Measurements from ENCODE around the gene ADGRD1. TPM values are rescaled to one million over a fixed set of nuclear protein-coding genes. Genes with fewer than 3 reads are reported as not detected.

The ADGRD1 gene
- polyA plus RNA-seq, 3 donors, result 4.7 to 17.9 (median 4.9) TPM

DNA sequence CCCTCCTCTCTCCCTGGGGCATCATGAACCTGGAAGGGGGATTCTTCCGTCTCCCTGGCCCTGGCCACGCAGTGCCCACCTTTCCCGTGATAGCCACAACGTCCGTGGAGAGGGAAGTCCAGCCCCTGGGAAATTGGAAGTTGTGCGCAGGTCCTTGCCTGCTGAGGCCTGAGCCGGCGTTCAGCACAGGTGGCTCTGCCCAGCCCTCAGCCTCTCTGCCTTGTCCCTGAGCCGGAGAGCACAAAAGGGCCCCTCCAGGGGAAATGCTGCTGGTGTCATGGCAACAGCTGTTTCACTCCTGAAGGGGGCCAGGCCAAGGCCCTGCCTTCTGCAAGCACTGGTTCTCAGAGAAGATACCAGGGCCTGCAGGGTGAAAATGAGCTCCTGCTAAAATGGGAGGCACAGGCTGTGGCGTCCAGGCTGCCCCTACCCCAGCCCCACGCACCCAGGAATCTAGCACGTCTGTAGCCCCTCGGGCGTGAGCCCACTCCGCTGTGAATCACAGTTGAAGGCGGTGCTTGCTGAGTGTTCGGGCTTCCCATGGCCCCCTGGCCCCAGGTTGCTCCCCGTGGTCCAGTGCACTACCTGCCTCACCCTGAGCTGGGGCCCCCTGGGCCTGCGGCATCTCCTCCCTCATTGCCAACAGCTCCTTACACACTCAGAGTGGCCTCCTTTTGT is 149.4 kb downstream of the ADGRD1 start:
- H3K27me3 ChIP-seq (ENCODE audit: control insufficient read depth in 2 of 2, insufficient read depth in 2 of 2, low read length in 2 of 2), result peaks cover 0 to 10% of the 10 kb centered on the region in 2 donors
- peak overlapping the region in 1 of 2 donors; percentile 81 for H3K4me3 Mint-ChIP-seq
- WGBS (ENCODE audit: insufficient coverage), result 66% methylated on average over 19 of the region's 19 CpGs

DNA sequence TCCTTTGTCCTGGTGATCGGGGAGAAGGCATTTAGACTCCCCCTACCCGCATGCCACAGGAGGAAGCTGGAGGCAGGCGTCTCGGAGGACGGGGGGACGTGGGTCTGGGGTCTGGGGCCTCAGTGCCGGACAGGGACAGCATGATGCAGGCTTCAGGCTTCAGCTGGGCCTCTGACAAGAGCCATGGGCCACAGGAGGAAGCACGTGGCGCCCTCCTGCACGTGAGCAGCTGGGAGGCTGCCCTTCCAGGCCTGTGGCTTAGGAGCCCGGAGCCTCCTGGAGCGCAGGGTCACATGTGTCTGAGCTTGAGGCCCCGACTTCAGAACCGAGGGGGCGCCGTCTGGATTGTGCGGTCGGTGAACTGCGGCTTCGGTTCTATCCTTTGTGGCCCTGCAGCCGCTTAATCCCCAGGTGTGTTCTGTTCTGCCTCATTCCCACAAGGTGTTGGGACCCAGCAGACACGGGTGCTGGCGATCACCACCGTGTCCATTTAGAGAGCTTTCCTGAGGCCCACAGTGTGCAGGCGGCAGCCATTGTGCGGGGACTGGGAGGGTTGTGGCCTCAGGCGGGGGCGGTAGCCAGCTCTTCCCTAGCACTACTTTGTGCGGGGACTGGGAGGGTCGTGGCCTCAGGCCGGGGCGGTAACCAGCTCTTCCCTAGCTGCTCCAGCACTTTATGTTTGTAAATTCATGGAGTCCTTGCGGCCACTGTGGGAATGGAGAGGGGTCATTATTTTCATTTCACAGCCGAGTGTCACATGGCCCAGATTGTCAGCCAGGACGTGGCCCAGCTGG is 150.2 kb downstream of the ADGRD1 start:
- intact Hi-C loops (cut with micrococcal nuclease), result loop anchor here in 1 of 2 donors (10.0 kb wide), 2 partner anchors 351 to 731 kb away; no protein-coding TSS in a partner anchor
- Histone ChIP-seq H3K9me3 (replicated peaks in 1 of 2; ENCODE audit: control insufficient read depth in 1 of 2, insufficient read depth in 1 of 2, low read length in 2 of 2) (peaks cover 0 to 5% of the 10 kb centered on the region in 2 donors), H3K4me1 (ENCODE audit: control insufficient read depth in 1 of 2, insufficient read depth in 2 of 2, low read length in 2 of 2) (peaks cover 43% of the 10 kb centered on the region in 2 donors), H3K36me3 (replicated peaks in 1 of 2; ENCODE audit: control insufficient read depth in 1 of 2, insufficient read depth in 2 of 2, low read length in 2 of 2) (peaks cover 0 to 3% of the 10 kb centered on the region in 2 donors), H3K4me3 (replicated peaks in 1 of 3; ENCODE audit: low read depth in 2 of 3, low read length in 3 of 3) (no peak overlapping the region), H3K4me2 (replicated peaks; ENCODE audit: extremely low read depth, low read length, poor library complexity, severe bottlenecking) (no peak overlapping the region), H3K9ac (ENCODE audit: insufficient read depth, low read length, poor library complexity, severe bottlenecking) (peak overlapping the region; percentile 27), H3K79me2 (ENCODE audit: insufficient read depth, low read length) (no peaks in the 10 kb centered on the region), H3K27ac (ENCODE audit: low read depth in 1 of 2, low read length in 2 of 2) (no peak overlapping the region), H3K27me3 (ENCODE audit: control insufficient read depth in 2 of 2, insufficient read depth in 2 of 2, low read length in 2 of 2) (peaks cover 0 to 12% of the 10 kb centered on the region in 2 donors), H4K20me1 (ENCODE audit: insufficient read depth, low read length) (peaks cover 9% of the 10 kb centered on the region), H2AFZ (ENCODE audit: insufficient read depth, low read depth, low read length, poor library complexity, severe bottlenecking) (no peak overlapping the region)
- H3K9me3 Mint-ChIP-seq, result peaks cover 0 to 5% (median 3%) of the 10 kb centered on the region in 7 donors
- no peak overlapping the region for H3K4me3 Mint-ChIP-seq
- H3K27ac Mint-ChIP-seq, result no peak overlapping the region
- TF ChIP-seq, protein P1, sequence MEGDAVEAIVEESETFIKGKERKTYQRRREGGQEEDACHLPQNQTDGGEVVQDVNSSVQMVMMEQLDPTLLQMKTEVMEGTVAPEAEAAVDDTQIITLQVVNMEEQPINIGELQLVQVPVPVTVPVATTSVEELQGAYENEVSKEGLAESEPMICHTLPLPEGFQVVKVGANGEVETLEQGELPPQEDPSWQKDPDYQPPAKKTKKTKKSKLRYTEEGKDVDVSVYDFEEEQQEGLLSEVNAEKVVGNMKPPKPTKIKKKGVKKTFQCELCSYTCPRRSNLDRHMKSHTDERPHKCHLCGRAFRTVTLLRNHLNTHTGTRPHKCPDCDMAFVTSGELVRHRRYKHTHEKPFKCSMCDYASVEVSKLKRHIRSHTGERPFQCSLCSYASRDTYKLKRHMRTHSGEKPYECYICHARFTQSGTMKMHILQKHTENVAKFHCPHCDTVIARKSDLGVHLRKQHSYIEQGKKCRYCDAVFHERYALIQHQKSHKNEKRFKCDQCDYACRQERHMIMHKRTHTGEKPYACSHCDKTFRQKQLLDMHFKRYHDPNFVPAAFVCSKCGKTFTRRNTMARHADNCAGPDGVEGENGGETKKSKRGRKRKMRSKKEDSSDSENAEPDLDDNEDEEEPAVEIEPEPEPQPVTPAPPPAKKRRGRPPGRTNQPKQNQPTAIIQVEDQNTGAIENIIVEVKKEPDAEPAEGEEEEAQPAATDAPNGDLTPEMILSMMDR (IDR thresholded peaks at IDR 0.05), result no peak
- WGBS (ENCODE audit: insufficient coverage), result 90% methylated on average over 28 of the region's 35 CpGs
- peaks cover 8 to 14% of the 10 kb centered on the region in 2 donors for H3K36me3 Mint-ChIP-seq
- peaks cover 34% of the 10 kb centered on the region for H3K4me1 Mint-ChIP-seq
- no peak for DNase-seq
- peaks cover 7 to 11% (median 7%) of the 10 kb centered on the region in 3 donors for H3K27me3 Mint-ChIP-seq (ENCODE audit: low read depth in 3 of 3)

More for the DNA sequence above, 149.4 kb downstream of the ADGRD1 start:
- Histone ChIP-seq H3K4me3 (replicated peaks in 1 of 3; ENCODE audit: low read depth in 2 of 3, low read length in 3 of 3) (peak overlapping the region in 1 of 3 experiments; percentile 29), H2AFZ (ENCODE audit: insufficient read depth, low read depth, low read length, poor library complexity, severe bottlenecking) (peak overlapping the region; percentile 24), H4K20me1 (ENCODE audit: insufficient read depth, low read length) (peaks cover 9% of the 10 kb centered on the region), H3K9ac (ENCODE audit: insufficient read depth, low read length, poor library complexity, severe bottlenecking) (peak overlapping the region; percentile 27), H3K79me2 (ENCODE audit: insufficient read depth, low read length) (no peaks in the 10 kb centered on the region), H3K4me2 (replicated peaks; ENCODE audit: extremely low read depth, low read length, poor library complexity, severe bottlenecking) (peak overlapping the region; percentile 43), H3K4me1 (ENCODE audit: control insufficient read depth in 1 of 2, insufficient read depth in 2 of 2, low read length in 2 of 2) (peaks cover 43% of the 10 kb centered on the region in 2 donors), H3K27ac (ENCODE audit: low read depth in 1 of 2, low read length in 2 of 2) (no peak overlapping the region), H3K9me3 (replicated peaks in 1 of 2; ENCODE audit: control insufficient read depth in 1 of 2, insufficient read depth in 1 of 2, low read length in 2 of 2) (peaks cover 0 to under 1% of the 10 kb centered on the region in 2 donors), H3K36me3 (replicated peaks in 1 of 2; ENCODE audit: control insufficient read depth in 1 of 2, insufficient read depth in 2 of 2, low read length in 2 of 2) (peaks cover 0 to 3% of the 10 kb centered on the region in 2 donors)
- intact Hi-C loops (cut with micrococcal nuclease), result loop anchor here in 1 of 2 donors (10.0 kb wide), 2 partner anchors 352 to 732 kb away; no protein-coding TSS in a partner anchor
- Mint-ChIP-seq H3K9me3 (peaks cover 0 to 4% (median under 1%) of the 10 kb centered on the region in 7 donors), H3K4me1 (peaks cover 34% of the 10 kb centered on the region), H3K27me3 (ENCODE audit: low read depth in 3 of 3) (peaks cover 7 to 11% (median 7%) of the 10 kb centered on the region in 3 donors), H3K27ac (peak overlapping the region in 1 of 7 donors; percentile 27), H3K36me3 (peaks cover 8 to 14% of the 10 kb centered on the region in 2 donors)
- TF ChIP-seq, protein P1 (IDR thresholded peaks at IDR 0.05), result no peak
- no peak for DNase-seq
